Sigmoid colon (tissue), 7 donors: ENCODE data around the gene PRIMA1. TPM values are rescaled to one million over a fixed set of nuclear protein-coding genes. Genes with fewer than 3 reads are reported as not detected.

Source experiments
- DNase-seq: peaks from one replicate; pipeline ENCODE4 v3.0.0-alpha.2; 2019
- H3K27ac ChIP-seq, 4 donors: fragments of 200-600 bp; sonication (generic); one replicate each; pipeline ENCODE4 v1.5.1; 2016 to 2019; ENCODE audit warnings: mild to moderate bottlenecking in 1 of 4
- H3K27me3 ChIP-seq, 3 donors: fragments of 200-600 bp; sonication (generic); one replicate each; pipeline ENCODE4 v1.5.1; 2019; ENCODE audit warnings: mild to moderate bottlenecking in 1 of 3
- H3K36me3 ChIP-seq, 4 donors: fragments of 200-600 bp; sonication (generic); one replicate each; pipeline ENCODE4 v1.5.1; 2016 to 2019
- H3K4me1 ChIP-seq, 4 donors: fragments of 200-600 bp; sonication (generic); one replicate each; pipeline ENCODE4 v1.5.1; 2017 to 2019
- H3K4me3 ChIP-seq, 4 donors: fragments of 200-600 bp; sonication (generic); one replicate each; pipeline ENCODE4 v1.5.1; 2017 to 2019; ENCODE audit warnings: mild to moderate bottlenecking in 2 of 4, moderate library complexity in 1 of 4
- H3K9me3 ChIP-seq, 4 donors: fragments of 200-600 bp in 3 of 4; sonication (generic) in 3 of 4; one replicate each; pipeline versions ENCODE4 v1.5.1 to v1.6.1; 2013 to 2019
- CTCF ChIP-seq, 4 experiments: fragments of 450-650 bp in 3 of 4; fragments of 200-600 bp in 1 of 4; IDR thresholded peaks; one replicate each; pipeline ENCODE4 v1.5.1; 2016 to 2019; ENCODE audit warnings: antibody characterized with exemption in 4 of 4, mild to moderate bottlenecking in 3 of 4, moderate library complexity in 2 of 4
- EP300 ChIP-seq, 4 donors: sonication (generic); formaldehyde crosslinking; IDR thresholded peaks; one replicate each; pipeline ENCODE4 v1.6.1; 2017; ENCODE audit warnings: antibody characterized with exemption in 4 of 4
- POLR2A ChIP-seq, 2 donors: fragments of 450-650 bp; IDR thresholded peaks; one replicate each; pipeline ENCODE4 v1.6.1; 2016; ENCODE audit warnings: antibody characterized with exemption in 2 of 2, mild to moderate bottlenecking in 2 of 2, moderate library complexity in 2 of 2
- POLR2AphosphoS5 ChIP-seq, 4 donors: sonication (generic); formaldehyde crosslinking; IDR thresholded peaks; one replicate each; pipeline ENCODE4 v1.6.1; 2017; ENCODE audit warnings: antibody characterized with exemption in 4 of 4
- WGBS, 2 donors: extraction: QIAGEN DNeasy Blood & Tissue Kit; methylation state at CpG; one replicate each; pipeline ENCODE4 v1.1.7; 2013; 5-methylcytosine and 5-hydroxymethylcytosine counted together
- intact Hi-C: fragments of 100-400 bp; cut with DNase I; formaldehyde crosslinking; loops from one replicate; pipeline ENCODE4 v1.15.1; 2023
- polyA plus RNA-seq, 3 donors: library from polyadenylated mRNA; stranded (reverse); fragments of 200-250 nt; gene quantifications; one replicate each; pipeline ENCODE4 v1.2.3, GENCODE V29; 2013
- total RNA-seq, 4 donors: library from RNA; depleted of rRNA; stranded (reverse); fragments of >200 nt; gene quantifications; one replicate each; pipeline ENCODE4 v1.1.0, GENCODE V29; 2016
- donor health status: healthy with polysubstance abuse.
- donor health status: Bipolar disorder and iron deficiency.
- donor health status: healthy.

PRIMA1 gene
- total and polyA plus RNA-seq, 7 donors = 0.23 to 21.9 (median 7.6) TPM

- Histone ChIP-seq H3K4me1 (no peaks in the 10 kb centered on the region), H3K36me3 (no peaks in the 10 kb centered on the region), H3K27me3 (no peaks in the 10 kb centered on the region), H3K4me3 (no peak overlapping the region), H3K9me3 (no peaks in the 10 kb centered on the region), H3K27ac (no peak overlapping the region)
- no peak for DNase-seq
- TF ChIP-seq CTCF (IDR thresholded peaks at IDR 0.05) (no peak), EP300 (IDR thresholded peaks at IDR 0.05) (no peak), POLR2AphosphoS5 (IDR thresholded peaks at IDR 0.05) (no peak), POLR2A (IDR thresholded peaks at IDR 0.05) (no peak)
- intact Hi-C loops = no loop called here
- WGBS, 2 donors = 51 to 68% methylated on average over 5 of the region's 5 CpGs
Measured at GRCh38 chr14:93686268-93686667, 102.0 kb downstream of the PRIMA1 start.

- WGBS, 2 donors = 82 to 85% methylated on average over 13 of the region's 13 CpGs
- DNase-seq = no peak
- Histone ChIP-seq H3K4me1 (no peaks in the 10 kb centered on the region), H3K9me3 (no peaks in the 10 kb centered on the region), H3K36me3 (no peaks in the 10 kb centered on the region), H3K27ac (no peak overlapping the region), H3K4me3 (no peak overlapping the region), H3K27me3 (no peaks in the 10 kb centered on the region)
- intact Hi-C loops = no loop called here
- TF ChIP-seq POLR2A (IDR thresholded peaks at IDR 0.05) = no peak
- no peak for TF ChIP-seq POLR2AphosphoS5 (IDR thresholded peaks at IDR 0.05)
- TF ChIP-seq EP300 (IDR thresholded peaks at IDR 0.05) = no peak
- TF ChIP-seq CTCF (IDR thresholded peaks at IDR 0.05) = no peak
Measured at GRCh38 chr14:93685121-93685895, 103.0 kb downstream of the PRIMA1 start.

- Histone ChIP-seq H3K4me3 (no peak overlapping the region), H3K27ac (no peak overlapping the region), H3K9me3 (no peaks in the 10 kb centered on the region), H3K27me3 (no peaks in the 10 kb centered on the region), H3K36me3 (no peaks in the 10 kb centered on the region), H3K4me1 (no peaks in the 10 kb centered on the region)
- intact Hi-C loops = no loop called here
- TF ChIP-seq POLR2A (IDR thresholded peaks at IDR 0.05) (no peak), POLR2AphosphoS5 (IDR thresholded peaks at IDR 0.05) (no peak), CTCF (IDR thresholded peaks at IDR 0.05) (no peak), EP300 (IDR thresholded peaks at IDR 0.05) (no peak)
- WGBS, 2 donors = 60 to 71% methylated on average over 5 of the region's 5 CpGs
- DNase-seq = no peak
Measured at GRCh38 chr14:93683226-93683625, 105.1 kb downstream of the PRIMA1 start.

- Histone ChIP-seq H3K4me3 (no peak overlapping the region), H3K4me1 (no peaks in the 10 kb centered on the region), H3K27me3 (no peaks in the 10 kb centered on the region), H3K36me3 (no peaks in the 10 kb centered on the region), H3K9me3 (no peaks in the 10 kb centered on the region), H3K27ac (no peak overlapping the region)
- WGBS, 2 donors = 63 to 75% methylated on average over 2 of the region's 2 CpGs
- intact Hi-C loops = no loop called here
- no peak for DNase-seq
- no peak for TF ChIP-seq CTCF (IDR thresholded peaks at IDR 0.05)
- TF ChIP-seq POLR2AphosphoS5 (IDR thresholded peaks at IDR 0.05) = no peak
- no peak for TF ChIP-seq EP300 (IDR thresholded peaks at IDR 0.05)
- no peak for TF ChIP-seq POLR2A (IDR thresholded peaks at IDR 0.05)
Measured at GRCh38 chr14:93682459-93682858, 105.8 kb downstream of the PRIMA1 start.
